GM23248 (cell line): ENCODE measurements around the gene FYB2.
"Not testable (repeated sequence)": the region's sequence is repeated elsewhere in the genome, so short reads cannot be mapped to it uniquely, and the experiment has no call there.

Source experiments
- EZH2 ChIP-seq: fragments of 200-600 bp; sonication (generic); IDR thresholded peaks from 2 replicates; pipeline ENCODE4 v1.6.1; 2018; ENCODE audit warnings: antibody characterized with exemption, mild to moderate bottlenecking; ENCODE audit not compliant: insufficient read depth, poor library complexity, severe bottlenecking
- EZH2phosphoT487 ChIP-seq: fragments of 200-600 bp; sonication (generic); IDR thresholded peaks from 2 replicates; pipeline ENCODE4 v1.6.1; 2018; ENCODE audit warnings: antibody characterized with exemption, moderate library complexity, mild to moderate bottlenecking, low read depth; ENCODE audit not compliant: insufficient read depth

- not testable (repeated sequence) for TF ChIP-seq EZH2, EZH2phosphoT487
Observed at GRCh38 chr1:56774732-56775131, 44.5 kb downstream of the FYB2 start.
